Fibroblast of skin of back (primary cell): ENCODE results near the gene LRP8.

ENCODE experiments used
- DNase-seq: peaks from one replicate; pipeline ENCODE4 v3.0.0-alpha.2; 2013

The LRP8 gene

DNA sequence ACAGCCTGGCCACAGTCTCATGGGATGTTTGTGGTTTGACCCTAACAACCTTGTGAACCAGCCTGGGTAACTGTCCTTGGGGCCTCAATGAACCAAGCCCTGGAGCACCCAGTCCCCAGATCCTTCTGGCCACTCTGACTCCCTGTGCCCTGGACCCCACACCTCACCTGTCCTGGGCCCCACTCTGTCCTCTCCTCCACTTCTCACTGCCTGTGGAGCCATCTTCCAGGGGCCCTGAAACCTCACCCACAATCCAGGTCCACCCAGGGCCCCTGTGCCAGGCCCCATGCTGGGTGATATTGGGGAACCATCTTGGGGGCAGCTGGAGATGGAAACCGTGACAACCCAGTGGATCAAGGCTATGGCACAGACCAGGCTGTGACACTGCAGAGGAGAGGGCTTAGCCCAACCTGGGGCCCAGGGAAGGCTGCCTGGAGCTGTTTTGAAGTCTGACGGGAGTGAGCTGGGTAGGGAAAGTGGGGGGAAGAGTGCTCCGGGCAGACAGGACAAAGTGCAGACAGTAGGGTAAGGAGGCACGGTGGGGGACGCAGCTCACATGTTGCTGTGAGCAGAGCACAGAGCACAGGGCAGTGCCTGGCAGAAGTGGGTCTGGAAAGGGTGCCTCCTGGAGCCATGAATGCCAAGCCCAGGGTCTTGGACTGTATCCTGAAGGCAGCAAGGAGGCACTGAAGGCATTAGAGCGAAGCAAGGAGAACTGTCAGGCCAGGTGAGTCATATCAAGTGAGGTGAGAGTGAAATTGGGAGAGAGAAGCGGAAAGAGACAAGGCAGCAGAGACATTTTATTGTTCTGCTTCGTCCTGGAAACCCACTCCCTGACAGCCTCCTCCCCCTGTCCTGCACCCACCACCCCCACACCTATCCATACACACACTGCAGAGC is 12.1 kb upstream of the LRP8 start:
- no peak for DNase-seq

- DNase-seq: no peak
Observed at GRCh38 chr1:53338423-53338822, 10.6 kb upstream of the LRP8 start.

GRCh38 chr1:53337499-53337898 is 9.6 kb upstream of the LRP8 start:
- no peak for DNase-seq

DNA sequence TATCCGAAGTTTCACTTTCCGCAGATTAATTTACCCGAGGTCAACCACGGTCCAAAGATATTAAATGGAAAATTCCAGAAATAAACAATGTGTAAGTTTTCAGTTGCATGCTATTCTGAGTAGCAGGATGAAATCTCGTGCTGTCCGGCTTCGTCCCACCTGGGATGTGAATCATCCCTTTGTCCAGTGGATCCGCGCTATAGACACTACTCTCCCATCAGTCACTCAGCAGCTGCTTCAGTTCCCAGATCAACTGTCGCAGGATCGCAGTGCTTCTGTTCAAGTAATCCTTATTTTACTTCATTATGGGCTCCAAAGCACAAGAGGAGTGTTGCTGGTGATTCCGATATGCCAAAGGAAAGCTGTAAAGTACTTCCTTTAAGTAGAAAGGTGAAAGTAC is 8.3 kb upstream of the LRP8 start:
- DNase-seq: no peak

GRCh38 chr1:53335661-53336060 is 7.8 kb upstream of the LRP8 start:
- no peak for DNase-seq

DNA sequence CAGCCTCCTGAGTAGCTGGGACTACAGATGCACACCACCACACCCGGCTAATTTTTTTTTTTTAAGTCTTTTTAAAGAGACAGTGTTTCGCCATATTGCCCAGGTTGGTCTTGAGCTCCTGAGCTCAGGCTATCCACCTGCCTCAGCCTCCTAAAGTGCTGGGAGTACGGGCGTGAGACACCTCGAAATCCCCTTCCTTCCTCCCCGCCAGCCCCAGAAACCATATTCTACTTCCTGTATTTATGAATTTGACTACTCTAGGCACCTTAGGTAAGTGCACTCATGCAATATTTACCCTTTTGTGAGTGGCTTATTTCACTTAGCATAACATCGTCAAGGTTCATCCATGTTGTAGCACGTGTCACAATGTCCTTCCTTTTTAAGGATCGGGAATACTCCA is 6.9 kb upstream of the LRP8 start:
- no peak for DNase-seq

- DNase-seq: no peak
Observed at GRCh38 chr1:53334312-53334711, 6.4 kb upstream of the LRP8 start.

DNA sequence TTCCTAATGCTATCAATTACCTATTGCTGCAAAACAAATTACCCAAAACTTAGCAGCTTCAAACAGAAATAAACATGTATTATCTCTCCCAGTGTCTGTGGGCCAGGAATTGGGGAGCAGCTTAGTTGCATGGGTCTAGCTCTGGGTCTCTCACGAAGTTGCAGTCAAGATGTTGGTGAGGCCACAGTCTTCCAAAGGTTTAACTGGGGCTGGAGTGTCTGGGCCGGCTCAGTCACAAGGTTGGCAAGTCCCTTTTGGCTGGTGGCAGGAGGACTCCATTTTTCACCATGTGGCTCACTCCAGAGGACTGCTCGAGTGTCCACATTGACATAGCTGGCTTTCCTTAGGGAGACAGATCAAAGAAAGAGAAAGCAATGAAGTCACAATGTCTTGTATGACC is 5.0 kb upstream of the LRP8 start:
- no peak for DNase-seq

DNA sequence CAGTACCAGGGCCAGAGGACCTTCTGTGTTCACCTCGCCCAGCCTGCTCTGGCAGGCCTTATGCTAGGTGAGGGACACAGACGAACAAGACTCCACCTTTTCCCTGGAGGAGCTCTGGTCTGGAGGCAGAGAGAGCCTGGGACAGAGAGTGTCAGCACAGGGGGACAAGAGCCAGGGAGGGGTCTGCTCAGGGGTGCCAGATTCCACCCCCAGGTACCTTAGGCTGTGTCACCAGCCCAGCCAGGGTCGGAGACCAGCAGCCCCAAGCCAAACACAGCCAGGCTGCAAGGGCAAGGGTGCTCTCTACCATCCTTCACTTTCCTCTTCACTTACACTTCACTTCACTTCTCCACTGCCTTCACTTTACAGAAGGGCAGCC is 4.3 kb upstream of the LRP8 start:
- no peak for DNase-seq

GRCh38 chr1:53331446-53332185 is 3.7 kb upstream of the LRP8 start:
- DNase-seq: no peak

DNA sequence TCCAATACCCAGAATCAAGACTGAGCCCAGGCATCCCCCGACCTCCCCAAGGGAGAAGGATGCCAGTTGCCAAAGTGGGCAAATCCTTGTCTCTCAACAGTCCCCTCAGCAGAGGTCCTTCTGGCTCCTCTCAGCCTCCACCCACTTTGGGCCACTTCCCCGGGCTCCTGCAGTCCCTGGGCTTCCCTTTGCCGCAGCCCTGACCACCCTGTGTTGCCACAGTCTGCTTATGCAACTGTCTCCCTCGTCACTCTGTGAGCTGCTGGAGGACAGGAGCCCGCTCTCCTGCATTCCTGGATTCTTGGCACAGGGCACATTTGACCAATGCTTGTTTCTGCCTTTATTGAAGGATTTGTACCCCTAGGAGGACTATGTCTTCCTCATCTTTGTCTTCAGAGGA is 2.9 kb upstream of the LRP8 start:
- DNase-seq: no peak

DNA sequence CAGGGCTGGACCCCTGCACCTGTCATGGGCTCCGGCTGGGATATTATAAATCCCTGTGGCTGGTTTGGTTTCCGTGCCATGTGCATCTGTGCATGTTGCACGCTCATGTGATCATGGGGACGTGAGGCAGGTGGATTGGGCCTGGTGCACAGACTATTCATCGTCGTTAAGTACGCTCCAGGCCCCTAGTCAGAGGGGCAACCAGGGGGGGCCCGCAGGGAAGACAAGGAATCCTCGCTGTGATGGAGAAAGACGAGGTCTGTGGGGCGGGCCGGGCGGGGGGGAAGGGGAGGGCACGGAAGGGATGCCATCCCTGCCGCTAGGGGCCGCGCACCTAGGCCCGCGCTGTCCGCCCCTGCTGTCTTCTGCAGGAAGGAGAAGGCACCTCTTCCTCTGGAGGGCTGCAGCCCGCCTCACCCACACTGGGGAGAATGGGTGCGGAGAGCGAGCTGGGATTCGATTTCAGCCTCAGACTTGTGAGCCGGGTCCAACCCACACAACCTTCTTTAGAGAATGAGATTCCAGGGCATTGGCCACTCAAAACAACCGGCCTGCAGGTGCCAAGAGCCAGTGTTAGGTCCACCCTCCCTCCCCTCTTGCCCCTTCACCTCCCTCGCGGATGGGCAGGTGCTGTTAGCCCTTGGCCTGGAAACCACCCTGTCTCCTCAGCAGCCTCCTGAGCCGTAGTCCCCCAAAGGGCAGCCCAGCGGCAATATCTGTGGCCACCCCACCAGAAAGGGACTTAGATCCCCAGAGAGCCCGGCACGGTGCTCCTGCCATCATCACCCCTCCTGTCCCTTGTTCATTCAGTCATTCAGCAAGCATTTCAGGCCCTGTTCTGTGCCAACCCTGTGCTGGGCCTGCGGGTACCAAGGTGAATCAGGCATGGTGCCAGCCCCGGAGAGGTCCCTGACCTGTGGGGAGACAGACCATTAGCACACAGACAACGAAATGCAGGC is 950 bp upstream of the LRP8 start:
- DNase-seq: no peak

GRCh38 chr1:53327182-53327913 is 522 bp downstream of the LRP8 start:
- DNase-seq: no peak

DNA sequence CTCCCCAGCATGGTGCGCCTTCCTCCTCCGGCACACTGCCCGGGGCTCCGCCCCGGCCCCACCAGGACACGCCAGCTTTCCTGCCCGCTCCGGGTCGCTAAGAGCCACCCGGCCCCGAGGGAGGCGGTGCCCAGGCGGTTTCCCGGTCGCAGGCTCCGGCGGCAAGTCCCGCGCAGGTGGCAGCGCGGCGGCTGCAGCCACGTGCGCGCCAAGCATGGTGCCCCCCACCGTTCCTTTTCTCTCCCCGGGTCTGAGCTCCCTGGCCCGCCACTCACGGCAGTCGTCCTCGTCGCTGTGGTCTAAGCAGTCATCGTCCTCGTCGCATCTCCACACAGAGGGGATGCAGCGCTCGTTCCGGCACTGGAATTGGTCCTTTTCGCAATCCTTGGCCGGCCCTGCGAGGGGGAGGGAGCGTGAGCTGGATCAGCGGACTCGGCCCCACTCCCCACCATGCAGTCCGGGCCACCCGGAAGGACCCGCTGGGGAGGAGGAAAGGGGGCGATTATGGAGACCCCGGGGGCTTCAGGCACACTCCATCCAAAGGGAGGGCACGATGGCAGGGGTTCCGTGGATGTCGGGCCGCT is 1.2 kb downstream of the LRP8 start:
- DNase-seq: peak; percentile 36

DNA sequence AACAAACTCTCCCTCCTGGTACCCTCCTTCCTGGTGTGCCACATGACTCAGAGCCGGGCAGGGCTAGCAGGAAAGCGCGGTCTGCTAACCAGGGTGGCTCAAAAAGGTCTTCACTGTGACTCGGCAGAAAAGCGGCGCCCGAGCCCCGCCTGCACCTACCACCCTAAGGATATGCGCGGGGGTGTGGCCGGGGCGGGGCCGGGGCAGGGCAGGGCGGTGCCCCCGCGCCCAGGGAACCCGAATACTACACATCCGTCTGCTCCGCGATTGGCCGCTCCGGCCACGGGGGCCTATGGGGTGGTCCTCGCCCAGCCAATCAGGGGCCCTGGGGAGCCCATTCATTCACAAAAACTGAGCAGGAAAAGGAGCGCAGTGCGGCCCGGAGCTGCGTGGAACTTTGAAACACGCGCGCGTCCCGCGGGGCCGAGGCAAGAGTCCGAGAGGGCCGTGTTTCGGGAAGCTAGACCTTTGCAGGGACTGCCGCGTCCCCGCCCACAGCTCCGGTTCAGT is 1.7 kb downstream of the LRP8 start:
- peak; percentile 85 for DNase-seq

DNA sequence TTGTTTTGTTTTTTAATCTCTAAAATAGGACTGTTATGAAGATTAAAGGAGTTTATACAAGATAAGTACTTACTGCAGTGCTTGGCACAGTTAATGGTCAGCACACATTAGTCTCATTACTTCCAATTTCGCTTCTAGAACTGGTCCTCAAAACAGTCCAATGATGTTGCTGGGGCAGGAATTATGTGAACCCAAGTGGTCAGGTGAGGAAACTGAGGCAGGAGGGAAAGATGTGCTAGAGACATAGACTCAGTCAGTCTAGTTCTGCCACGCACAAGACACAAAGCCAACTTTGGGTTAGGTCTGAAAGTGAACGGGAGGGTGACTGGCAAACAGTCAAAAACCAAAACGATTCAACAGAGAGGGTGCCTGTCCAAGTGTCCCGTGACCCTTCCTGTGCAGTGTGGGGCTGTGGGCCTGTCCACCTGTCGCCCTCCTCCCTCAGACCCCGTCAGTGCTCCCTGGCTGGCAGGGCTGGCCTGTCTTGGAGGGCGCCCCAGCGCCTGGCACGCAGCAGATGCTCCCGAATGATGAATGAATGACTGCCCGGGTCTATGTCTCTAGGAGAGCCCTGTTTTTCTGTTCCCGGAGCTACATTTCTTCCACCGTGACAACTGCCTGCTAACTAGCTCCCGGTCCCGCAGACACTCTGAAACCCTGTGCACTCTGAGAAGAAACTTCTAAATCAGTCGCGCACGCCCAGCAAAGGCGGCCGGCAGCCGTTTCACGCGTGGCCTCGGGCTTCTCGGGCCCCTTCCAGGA is 2.4 kb downstream of the LRP8 start:
- DNase-seq: no peak

GRCh38 chr1:53324728-53325297 is 3.1 kb downstream of the LRP8 start:
- DNase-seq: no peak

- DNase-seq: no peak
Observed at GRCh38 chr1:53324321-53324720, 3.5 kb downstream of the LRP8 start.

GRCh38 chr1:53323316-53323715 is 4.6 kb downstream of the LRP8 start:
- no peak for DNase-seq
